A549 (cell line): ENCODE data around the gene MAGEL2.

ENCODE experiments used
- BHLHE40 ChIP-seq: IDR thresholded peaks from 2 replicates; pipeline ENCODE4 v1.6.1; 2012; ENCODE audit warnings: low read depth, low read length, inconsistent platforms
- EHF ChIP-seq: fragments of 250-450 bp; sonication (Bioruptor Pico); IDR thresholded peaks from 2 replicates; pipeline ENCODE4 v1.5.0; 2020; ENCODE audit warnings: mild to moderate bottlenecking
- EP300 ChIP-seq, 2 experiments: fragments of >200 bp; sonication (Bioruptor Twin); formaldehyde crosslinking; IDR thresholded peaks; 2 replicates in 1 of 2; 3 replicates in 1 of 2; pipeline ENCODE4 v1.6.1; 2016 to 2017
- TF ChIP-seq, protein P1 (sequence below): fragments of 150-350 bp; IDR thresholded peaks from 2 replicates; pipeline ENCODE4 v1.6.1; 2014; ENCODE audit warnings: low read depth, mild to moderate bottlenecking, low read length
- TF ChIP-seq, protein P2 (sequence below): fragments of >200 bp; sonication (Bioruptor Twin); formaldehyde crosslinking; IDR thresholded peaks from 3 replicates; pipeline ENCODE4 v1.5.1; 2016

DNA sequence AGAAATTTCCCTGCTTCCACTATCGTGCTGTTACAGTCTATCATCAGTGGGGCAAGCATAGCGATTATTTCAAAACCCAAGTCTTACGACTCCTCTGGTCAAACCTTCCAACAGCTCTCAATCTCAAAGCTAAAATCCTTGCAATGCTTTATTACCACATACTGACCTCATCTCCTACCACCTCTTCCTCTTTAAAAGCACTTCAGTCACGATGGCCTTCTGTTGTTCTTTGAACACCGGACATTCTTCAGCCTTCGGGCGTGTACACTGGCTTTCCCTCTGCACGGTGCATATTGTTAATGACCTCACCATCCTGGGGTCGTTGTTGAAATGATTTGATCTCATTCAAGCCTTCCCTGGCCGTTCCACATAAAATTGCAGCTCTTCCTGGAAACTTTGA is 31.1 kb downstream of the MAGEL2 start:
- TF ChIP-seq, protein P1, sequence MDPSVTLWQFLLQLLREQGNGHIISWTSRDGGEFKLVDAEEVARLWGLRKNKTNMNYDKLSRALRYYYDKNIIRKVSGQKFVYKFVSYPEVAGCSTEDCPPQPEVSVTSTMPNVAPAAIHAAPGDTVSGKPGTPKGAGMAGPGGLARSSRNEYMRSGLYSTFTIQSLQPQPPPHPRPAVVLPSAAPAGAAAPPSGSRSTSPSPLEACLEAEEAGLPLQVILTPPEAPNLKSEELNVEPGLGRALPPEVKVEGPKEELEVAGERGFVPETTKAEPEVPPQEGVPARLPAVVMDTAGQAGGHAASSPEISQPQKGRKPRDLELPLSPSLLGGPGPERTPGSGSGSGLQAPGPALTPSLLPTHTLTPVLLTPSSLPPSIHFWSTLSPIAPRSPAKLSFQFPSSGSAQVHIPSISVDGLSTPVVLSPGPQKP: no peak
- TF ChIP-seq EP300 (IDR thresholded peaks at IDR 0.05): no peak
- TF ChIP-seq BHLHE40: no peak
- no peak for TF ChIP-seq EHF (CRISPR knock-in tag)
- TF ChIP-seq, protein P2, sequence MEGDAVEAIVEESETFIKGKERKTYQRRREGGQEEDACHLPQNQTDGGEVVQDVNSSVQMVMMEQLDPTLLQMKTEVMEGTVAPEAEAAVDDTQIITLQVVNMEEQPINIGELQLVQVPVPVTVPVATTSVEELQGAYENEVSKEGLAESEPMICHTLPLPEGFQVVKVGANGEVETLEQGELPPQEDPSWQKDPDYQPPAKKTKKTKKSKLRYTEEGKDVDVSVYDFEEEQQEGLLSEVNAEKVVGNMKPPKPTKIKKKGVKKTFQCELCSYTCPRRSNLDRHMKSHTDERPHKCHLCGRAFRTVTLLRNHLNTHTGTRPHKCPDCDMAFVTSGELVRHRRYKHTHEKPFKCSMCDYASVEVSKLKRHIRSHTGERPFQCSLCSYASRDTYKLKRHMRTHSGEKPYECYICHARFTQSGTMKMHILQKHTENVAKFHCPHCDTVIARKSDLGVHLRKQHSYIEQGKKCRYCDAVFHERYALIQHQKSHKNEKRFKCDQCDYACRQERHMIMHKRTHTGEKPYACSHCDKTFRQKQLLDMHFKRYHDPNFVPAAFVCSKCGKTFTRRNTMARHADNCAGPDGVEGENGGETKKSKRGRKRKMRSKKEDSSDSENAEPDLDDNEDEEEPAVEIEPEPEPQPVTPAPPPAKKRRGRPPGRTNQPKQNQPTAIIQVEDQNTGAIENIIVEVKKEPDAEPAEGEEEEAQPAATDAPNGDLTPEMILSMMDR: no peak
